DOHH2 (cell line): ENCODE measurements around the gene PPP2R3A.
"Not testable (repeated sequence)": the region's sequence is repeated elsewhere in the genome, so short reads cannot be mapped to it uniquely, and the experiment has no call there.

Source experiments
- H3F3A ChIP-seq: fragments of 200-600 bp; sonication (generic), shearing (Covaris generic); 2 replicates; pipeline ENCODE4 v1.6.0; 2016; ENCODE audit warnings: antibody characterized with exemption, mild to moderate bottlenecking; ENCODE audit not compliant: control insufficient read depth, insufficient read depth
- H3K27ac ChIP-seq: fragments of 200-600 bp; sonication (generic); 2 replicates; pipeline ENCODE4 v1.5.1; 2014; ENCODE audit warnings: low read depth, mild to moderate bottlenecking, low read length, moderate library complexity
- H3K27me3 ChIP-seq: fragments of 200-600 bp; sonication (generic); 2 replicates; pipeline ENCODE4 v1.6.1; 2014; ENCODE audit warnings: mild to moderate bottlenecking, low read length, mixed read lengths; ENCODE audit not compliant: control insufficient read depth
- H3K36me3 ChIP-seq: fragments of 200-600 bp; sonication (generic); 2 replicates; pipeline ENCODE4 v1.6.1; 2014; ENCODE audit warnings: mild to moderate bottlenecking, low read length, moderate library complexity, mixed read lengths; ENCODE audit not compliant: control insufficient read depth
- H3K4me1 ChIP-seq: fragments of 200-600 bp; sonication (generic); 2 replicates; pipeline ENCODE4 v1.6.1; 2014; ENCODE audit warnings: mild to moderate bottlenecking, low read length, mixed read lengths; ENCODE audit not compliant: control insufficient read depth
- H3K4me2 ChIP-seq: fragments of 200-600 bp; sonication (generic); 2 replicates; pipeline ENCODE4 v1.6.0; 2014; ENCODE audit warnings: mild to moderate bottlenecking, low read length, moderate library complexity
- H3K4me3 ChIP-seq: fragments of 200-600 bp; sonication (generic); 2 replicates; pipeline ENCODE4 v1.5.1; 2014; ENCODE audit warnings: mild to moderate bottlenecking, low read length, mixed read lengths
- H3K79me2 ChIP-seq: fragments of 200-600 bp; sonication (generic); 2 replicates; pipeline ENCODE4 v1.6.1; 2014; ENCODE audit warnings: mild to moderate bottlenecking, low read length, mixed read lengths; ENCODE audit not compliant: control insufficient read depth
- H3K9me2 ChIP-seq: fragments of 200-600 bp; sonication (generic); replicated peaks from 2 replicates; pipeline ENCODE4 v1.6.1; 2014; ENCODE audit warnings: mild to moderate bottlenecking, low read length, mixed read lengths; ENCODE audit not compliant: control insufficient read depth
- H3K9me3 ChIP-seq: fragments of 200-600 bp; sonication (generic); 2 replicates; pipeline ENCODE4 v1.6.1; 2014; ENCODE audit warnings: antibody characterized with exemption, low read length, mixed read lengths; ENCODE audit not compliant: control insufficient read depth, insufficient read depth
- H4K20me1 ChIP-seq: fragments of 200-600 bp; sonication (generic); 2 replicates; pipeline ENCODE4 v1.6.0; 2014; ENCODE audit warnings: low read depth, mild to moderate bottlenecking, antibody characterized with exemption, low read length, moderate library complexity; ENCODE audit not compliant: control insufficient read depth, insufficient read depth
- CTCF ChIP-seq: fragments of 200-600 bp; sonication (generic); IDR thresholded peaks from one replicate; pipeline ENCODE4 v1.5.1; 2014; ENCODE audit warnings: antibody characterized with exemption, mild to moderate bottlenecking, low read depth, low read length; ENCODE audit not compliant: poor library complexity, severe bottlenecking
- EZH2phosphoT487 ChIP-seq: fragments of 200-600 bp; sonication (generic); IDR thresholded peaks from 2 replicates; pipeline ENCODE4 v1.6.1; 2017; ENCODE audit warnings: borderline replicate concordance, mild to moderate bottlenecking, antibody characterized with exemption, low read length, moderate library complexity, mixed read lengths

Gene PPP2R3A

GRCh38 chr3:136078421-136079364 is 113.2 kb downstream of the PPP2R3A start:
- Histone ChIP-seq H3K27ac (no peak overlapping the region), H4K20me1 (no peaks in the 10 kb centered on the region), H3K4me3 (no peak overlapping the region), H3K9me2 (no peaks in the 10 kb centered on the region), H3K4me1 (peaks cover 7% of the 10 kb centered on the region; the same call in 1 of the 2 replicates), H3F3A (no peaks in the 10 kb centered on the region), H3K9me3 (no peaks in the 10 kb centered on the region), H3K36me3 (no peaks in the 10 kb centered on the region), H3K27me3 (peaks cover under 1% of the 10 kb centered on the region; the same call in 1 of the 2 replicates), H3K4me2 (no peak overlapping the region), H3K79me2 (no peaks in the 10 kb centered on the region)
- TF ChIP-seq CTCF (peak; percentile 70), EZH2phosphoT487 (no peak)

GRCh38 chr3:136083641-136084382 is 118.3 kb downstream of the PPP2R3A start:
- not testable (repeated sequence) for H3F3A ChIP-seq, H3K79me2 ChIP-seq, H3K9me2 ChIP-seq, H3K4me2 ChIP-seq, H3K4me3 ChIP-seq, H3K27me3 ChIP-seq, H3K27ac ChIP-seq, H3K36me3 ChIP-seq, H3K4me1 ChIP-seq, H4K20me1 ChIP-seq, H3K9me3 ChIP-seq

GRCh38 chr3:136085067-136085466 is 119.5 kb downstream of the PPP2R3A start:
- not testable (repeated sequence) for H3K9me3 ChIP-seq, H3K79me2 ChIP-seq, H3K9me2 ChIP-seq, H3K4me3 ChIP-seq, H3K27me3 ChIP-seq, H3K27ac ChIP-seq, H3K4me1 ChIP-seq, H3K4me2 ChIP-seq, H4K20me1 ChIP-seq, H3K36me3 ChIP-seq, H3F3A ChIP-seq

- no peaks in the 10 kb centered on the region for H3K9me2 ChIP-seq
- no peaks in the 10 kb centered on the region for H3F3A ChIP-seq
- TF ChIP-seq CTCF (no peak), EZH2phosphoT487 (no peak)
- no peaks in the 10 kb centered on the region for H4K20me1 ChIP-seq
- no peak overlapping the region for H3K4me2 ChIP-seq
- no peaks in the 10 kb centered on the region for H3K9me3 ChIP-seq
- H3K36me3 ChIP-seq: no peaks in the 10 kb centered on the region
- H3K27me3 ChIP-seq: no peaks in the 10 kb centered on the region
- H3K4me1 ChIP-seq: no peaks in the 10 kb centered on the region
- H3K27ac ChIP-seq: no peak overlapping the region
- H3K79me2 ChIP-seq: no peaks in the 10 kb centered on the region
- no peak overlapping the region for H3K4me3 ChIP-seq
Measured at GRCh38 chr3:136093771-136094170, 128.2 kb downstream of the PPP2R3A start.
